HepG2 (cell line): ENCODE results near the gene CHN2. TPM values are rescaled to one million over a fixed set of nuclear protein-coding genes. Genes with fewer than 3 reads are reported as not detected.
A peak's percentile ranks its signal among the peaks of the same experiment; 100 is the strongest.

Experiments
- CBX1 ChIP-seq: IDR thresholded peaks from one replicate; pipeline ENCODE4 v1.6.1; 2016; ENCODE audit warnings: antibody characterized with exemption, low read depth
- CREB3 ChIP-seq: sonication (generic); formaldehyde crosslinking; IDR thresholded peaks from 2 replicates; pipeline ENCODE4 v1.5.0; 2020; ENCODE audit warnings: missing genetic modification reagents
- DPF2 ChIP-seq: sonication (generic); formaldehyde crosslinking; IDR thresholded peaks from 2 replicates; pipeline ENCODE4 v1.4.0; 2020; ENCODE audit warnings: mild to moderate bottlenecking, low read depth, missing genetic modification reagents, borderline replicate concordance
- GLI4 ChIP-seq: sonication (generic); formaldehyde crosslinking; IDR thresholded peaks from 2 replicates; pipeline ENCODE4 v1.5.1; 2020; ENCODE audit warnings: missing genetic modification reagents, mild to moderate bottlenecking, moderate library complexity, borderline replicate concordance
- HMG20A ChIP-seq: IDR thresholded peaks from 2 replicates; pipeline ENCODE4 v1.6.1; 2016; ENCODE audit warnings: borderline replicate concordance
- NCOR1 ChIP-seq: fragments of 200-600 bp; sonication (generic); IDR thresholded peaks from 2 replicates; pipeline ENCODE4 v1.7.0; 2017; ENCODE audit warnings: antibody characterized with exemption, low read length, borderline replicate concordance
- NR2F1 ChIP-seq, 2 experiments: fragments of 450-650 bp in 1 of 2; formaldehyde crosslinking in 1 of 2; IDR thresholded peaks; 2 replicates each; pipeline versions ENCODE4 v1.5.0 to v1.6.1; 2016 to 2020; ENCODE audit warnings: mild to moderate bottlenecking in 1 of 2, missing compliant biosample characterization in 1 of 2, missing genetic modification reagents in 1 of 2, moderate library complexity in 1 of 2
- TRIM24 ChIP-seq: sonication (generic); formaldehyde crosslinking; IDR thresholded peaks from 2 replicates; pipeline ENCODE4 v1.8.0; 2022; ENCODE audit warnings: mild to moderate bottlenecking, missing genetic modification reagents
- YY1 ChIP-seq: IDR thresholded peaks from 2 replicates; pipeline ENCODE4 v1.6.1; 2011; ENCODE audit warnings: low read length, low read depth, moderate library complexity, mild to moderate bottlenecking; ENCODE audit not compliant: insufficient read depth, insufficient replicate concordance
- ZNF17 ChIP-seq: sonication (generic); formaldehyde crosslinking; IDR thresholded peaks from 2 replicates; pipeline ENCODE4 v1.5.0; 2020; ENCODE audit warnings: mild to moderate bottlenecking, missing genetic modification reagents
- ZNF749 ChIP-seq: sonication (generic); formaldehyde crosslinking; IDR thresholded peaks from 2 replicates; pipeline ENCODE4 v1.8.0; 2022; ENCODE audit warnings: mild to moderate bottlenecking, missing genetic modification reagents, moderate library complexity, borderline replicate concordance
- polyA plus RNA-seq, 8 experiments: library from polyadenylated mRNA; depleted of rRNA in 3 of 8; stranded (reverse) in 7 of 8; unstranded in 1 of 8; fragments of >200 nt; fragmentation: Illumina TruSeq in 4 of 8; extraction: Trizol in 4 of 8; gene quantifications; 2 replicates each; pipeline versions ENCODE4 v1.2.1 to v1.2.3, GENCODE V29; 2011 to 2016; ENCODE audit warnings: low read depth in 4 of 8, missing spikeins in 1 of 8, mixed read lengths in 1 of 8; ENCODE audit not compliant: insufficient read depth in 1 of 8
- total RNA-seq, 5 experiments: library from RNA; depleted of rRNA; stranded (reverse); fragments of >200 nt; fragmentation: Illumina TruSeq; extraction: Trizol; gene quantifications; 2 replicates each; pipeline ENCODE4 v1.2.3, GENCODE V29; 2016; ENCODE audit warnings: low read depth in 1 of 5
- TF ChIP-seq, protein P1 (sequence below): sonication (generic); formaldehyde crosslinking; IDR thresholded peaks from 2 replicates; pipeline ENCODE4 v1.4.0; 2020; ENCODE audit warnings: missing genetic modification reagents
- TF ChIP-seq, protein P2 (sequence below): sonication (generic); formaldehyde crosslinking; IDR thresholded peaks from 2 replicates; pipeline ENCODE4 v1.4.0; 2020; ENCODE audit warnings: missing genetic modification reagents, borderline replicate concordance
- TF ChIP-seq, protein P3 (sequence below): sonication (generic); formaldehyde crosslinking; IDR thresholded peaks from 2 replicates; pipeline ENCODE4 v1.4.0; 2020; ENCODE audit warnings: mild to moderate bottlenecking, missing genetic modification reagents
- TF ChIP-seq, protein P4 (sequence below): sonication (generic); formaldehyde crosslinking; conservative IDR thresholded peaks from 2 replicates; pipeline ENCODE4 v1.8.1; 2023; ENCODE audit warnings: missing genetic modification reagents
- TF ChIP-seq, protein P5 (sequence below): sonication (generic); formaldehyde crosslinking; IDR thresholded peaks from 2 replicates; pipeline ENCODE4 v1.5.1; 2020; ENCODE audit warnings: mild to moderate bottlenecking, missing genetic modification reagents, borderline replicate concordance

The CHN2 gene
- total and polyA plus RNA-seq, 2 of the 13 experiments (the other 11 are each of a cell fraction or from before 2014, with no cell fraction given): 23.5 to 30.5 TPM

DNA sequence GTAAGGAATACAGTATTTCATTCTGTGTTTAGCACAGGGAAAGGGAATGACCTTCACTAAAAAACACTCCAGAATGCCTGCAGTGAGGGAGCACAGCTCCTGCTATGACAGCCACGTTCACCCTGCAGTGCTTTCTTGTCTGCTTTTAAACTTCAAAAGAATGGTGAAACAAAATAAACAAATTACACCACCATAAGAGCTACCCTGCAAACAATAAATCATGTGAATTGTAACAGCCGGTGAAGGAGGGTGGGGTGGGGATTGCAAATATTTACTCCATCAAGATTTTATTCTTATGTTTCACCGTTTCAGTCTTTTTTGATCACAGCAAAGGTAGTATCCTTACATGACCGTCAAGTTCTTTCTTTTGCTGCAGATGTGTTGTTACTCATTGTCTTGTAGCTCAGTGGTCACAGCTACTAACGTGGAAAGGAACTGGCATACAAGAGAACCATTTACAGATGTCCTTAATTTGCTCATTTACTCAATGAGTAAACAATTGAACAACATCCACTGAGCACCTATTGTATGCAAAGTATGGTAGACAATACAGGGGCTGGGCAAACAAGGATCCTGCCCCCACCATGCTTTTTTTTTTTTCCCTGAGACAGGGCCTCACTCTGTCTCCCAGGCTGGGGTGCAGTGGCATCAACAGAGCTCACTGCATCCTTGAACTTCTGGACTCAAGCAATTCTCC is 4.1 kb upstream of the CHN2 start (continued):
- TF ChIP-seq, protein P1, sequence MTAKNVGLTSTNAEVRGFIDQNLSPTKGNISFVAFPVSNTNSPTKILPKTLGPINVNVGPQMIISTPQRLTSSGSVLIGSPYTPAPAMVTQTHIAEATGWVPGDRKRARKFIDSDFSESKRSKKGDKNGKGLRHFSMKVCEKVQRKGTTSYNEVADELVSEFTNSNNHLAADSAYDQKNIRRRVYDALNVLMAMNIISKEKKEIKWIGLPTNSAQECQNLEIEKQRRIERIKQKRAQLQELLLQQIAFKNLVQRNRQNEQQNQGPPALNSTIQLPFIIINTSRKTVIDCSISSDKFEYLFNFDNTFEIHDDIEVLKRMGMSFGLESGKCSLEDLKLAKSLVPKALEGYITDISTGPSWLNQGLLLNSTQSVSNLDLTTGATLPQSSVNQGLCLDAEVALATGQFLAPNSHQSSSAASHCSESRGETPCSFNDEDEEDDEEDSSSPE (CRISPR knock-in tag): no peak
- peak; percentile 68; the same call in 1 of the 2 replicates for TF ChIP-seq DPF2 (CRISPR knock-in tag)
- TF ChIP-seq, protein P2, sequence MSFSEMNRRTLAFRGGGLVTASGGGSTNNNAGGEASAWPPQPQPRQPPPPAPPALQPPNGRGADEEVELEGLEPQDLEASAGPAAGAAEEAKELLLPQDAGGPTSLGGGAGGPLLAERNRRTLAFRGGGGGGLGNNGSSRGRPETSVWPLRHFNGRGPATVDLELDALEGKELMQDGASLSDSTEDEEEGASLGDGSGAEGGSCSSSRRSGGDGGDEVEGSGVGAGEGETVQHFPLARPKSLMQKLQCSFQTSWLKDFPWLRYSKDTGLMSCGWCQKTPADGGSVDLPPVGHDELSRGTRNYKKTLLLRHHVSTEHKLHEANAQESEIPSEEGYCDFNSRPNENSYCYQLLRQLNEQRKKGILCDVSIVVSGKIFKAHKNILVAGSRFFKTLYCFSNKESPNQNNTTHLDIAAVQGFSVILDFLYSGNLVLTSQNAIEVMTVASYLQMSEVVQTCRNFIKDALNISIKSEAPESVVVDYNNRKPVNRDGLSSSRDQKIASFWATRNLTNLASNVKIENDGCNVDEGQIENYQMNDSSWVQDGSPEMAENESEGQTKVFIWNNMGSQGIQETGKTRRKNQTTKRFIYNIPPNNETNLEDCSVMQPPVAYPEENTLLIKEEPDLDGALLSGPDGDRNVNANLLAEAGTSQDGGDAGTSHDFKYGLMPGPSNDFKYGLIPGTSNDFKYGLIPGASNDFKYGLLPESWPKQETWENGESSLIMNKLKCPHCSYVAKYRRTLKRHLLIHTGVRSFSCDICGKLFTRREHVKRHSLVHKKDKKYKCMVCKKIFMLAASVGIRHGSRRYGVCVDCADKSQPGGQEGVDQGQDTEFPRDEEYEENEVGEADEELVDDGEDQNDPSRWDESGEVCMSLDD: 0 out of 2 replicates have a peak, but pooled peaks have one; percentile 47
- TF ChIP-seq CREB3 (CRISPR knock-in tag): no peak
- TF ChIP-seq, protein P3, sequence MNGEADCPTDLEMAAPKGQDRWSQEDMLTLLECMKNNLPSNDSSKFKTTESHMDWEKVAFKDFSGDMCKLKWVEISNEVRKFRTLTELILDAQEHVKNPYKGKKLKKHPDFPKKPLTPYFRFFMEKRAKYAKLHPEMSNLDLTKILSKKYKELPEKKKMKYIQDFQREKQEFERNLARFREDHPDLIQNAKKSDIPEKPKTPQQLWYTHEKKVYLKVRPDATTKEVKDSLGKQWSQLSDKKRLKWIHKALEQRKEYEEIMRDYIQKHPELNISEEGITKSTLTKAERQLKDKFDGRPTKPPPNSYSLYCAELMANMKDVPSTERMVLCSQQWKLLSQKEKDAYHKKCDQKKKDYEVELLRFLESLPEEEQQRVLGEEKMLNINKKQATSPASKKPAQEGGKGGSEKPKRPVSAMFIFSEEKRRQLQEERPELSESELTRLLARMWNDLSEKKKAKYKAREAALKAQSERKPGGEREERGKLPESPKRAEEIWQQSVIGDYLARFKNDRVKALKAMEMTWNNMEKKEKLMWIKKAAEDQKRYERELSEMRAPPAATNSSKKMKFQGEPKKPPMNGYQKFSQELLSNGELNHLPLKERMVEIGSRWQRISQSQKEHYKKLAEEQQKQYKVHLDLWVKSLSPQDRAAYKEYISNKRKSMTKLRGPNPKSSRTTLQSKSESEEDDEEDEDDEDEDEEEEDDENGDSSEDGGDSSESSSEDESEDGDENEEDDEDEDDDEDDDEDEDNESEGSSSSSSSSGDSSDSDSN (CRISPR knock-in tag): 0 out of 2 replicates have a peak, but pooled peaks have one; percentile 20
- TF ChIP-seq ZNF749 (CRISPR knock-in tag): no peak
- TF ChIP-seq, protein P4, sequence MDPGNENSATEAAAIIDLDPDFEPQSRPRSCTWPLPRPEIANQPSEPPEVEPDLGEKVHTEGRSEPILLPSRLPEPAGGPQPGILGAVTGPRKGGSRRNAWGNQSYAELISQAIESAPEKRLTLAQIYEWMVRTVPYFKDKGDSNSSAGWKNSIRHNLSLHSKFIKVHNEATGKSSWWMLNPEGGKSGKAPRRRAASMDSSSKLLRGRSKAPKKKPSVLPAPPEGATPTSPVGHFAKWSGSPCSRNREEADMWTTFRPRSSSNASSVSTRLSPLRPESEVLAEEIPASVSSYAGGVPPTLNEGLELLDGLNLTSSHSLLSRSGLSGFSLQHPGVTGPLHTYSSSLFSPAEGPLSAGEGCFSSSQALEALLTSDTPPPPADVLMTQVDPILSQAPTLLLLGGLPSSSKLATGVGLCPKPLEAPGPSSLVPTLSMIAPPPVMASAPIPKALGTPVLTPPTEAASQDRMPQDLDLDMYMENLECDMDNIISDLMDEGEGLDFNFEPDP (CRISPR knock-in tag): 0 out of 2 replicates have a peak, but pooled peaks have one; percentile 65
- no peak for TF ChIP-seq TRIM24 (CRISPR knock-in tag)
- TF ChIP-seq NR2F1 (CRISPR knock-in tag; IDR thresholded peaks at IDR 0.05): peak in 1 of 2 experiments; percentile 29; a peak in 1 of 4 replicates
- TF ChIP-seq, protein P5, sequence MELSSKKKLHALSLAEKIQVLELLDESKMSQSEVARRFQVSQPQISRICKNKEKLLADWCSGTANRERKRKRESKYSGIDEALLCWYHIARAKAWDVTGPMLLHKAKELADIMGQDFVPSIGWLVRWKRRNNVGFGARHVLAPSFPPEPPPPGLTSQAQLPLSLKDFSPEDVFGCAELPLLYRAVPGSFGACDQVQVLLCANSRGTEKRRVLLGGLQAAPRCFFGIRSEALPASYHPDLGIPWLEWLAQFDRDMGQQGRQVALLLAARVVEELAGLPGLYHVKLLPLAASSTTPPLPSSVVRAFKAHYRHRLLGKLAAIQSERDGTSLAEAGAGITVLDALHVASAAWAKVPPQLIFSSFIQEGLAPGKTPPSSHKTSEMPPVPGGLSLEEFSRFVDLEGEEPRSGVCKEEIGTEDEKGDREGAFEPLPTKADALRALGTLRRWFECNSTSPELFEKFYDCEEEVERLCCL (CRISPR knock-in tag): no peak
- TF ChIP-seq GLI4 (CRISPR knock-in tag): no peak
- no peak for TF ChIP-seq ZNF17 (CRISPR knock-in tag)
- peak; percentile 90; the same call in 1 of the 2 replicates for TF ChIP-seq NCOR1
- no peak for TF ChIP-seq YY1
- TF ChIP-seq CBX1: no peak
- peak; percentile 92 for TF ChIP-seq HMG20A (CRISPR knock-in tag)
